Neural progenitor cell (in vitro differentiated cells): Measurements from ENCODE around the gene PCGF3. TPM values are rescaled to one million over a fixed set of nuclear protein-coding genes. Genes with fewer than 3 reads are reported as not detected.
A peak's percentile ranks its signal among the peaks of the same experiment; 100 is the strongest.

ENCODE experiments used
- DNase-seq: peaks from one replicate; pipeline ENCODE4 v3.0.0-alpha.2; 2016; ENCODE audit warnings: low spot score
- H2AFZ ChIP-seq: fragments of 200-600 bp; sonication (generic); replicated peaks from 2 replicates; pipeline ENCODE4 v1.6.1; 2016; ENCODE audit warnings: antibody characterized with exemption
- H3F3A ChIP-seq: fragments of 200-600 bp; sonication (generic); 2 replicates; pipeline ENCODE4 v1.6.1; 2016; ENCODE audit warnings: antibody characterized with exemption, low read depth
- H3K27ac ChIP-seq: fragments of 200-600 bp; sonication (generic); 2 replicates; pipeline ENCODE4 v1.5.1; 2016; ENCODE audit warnings: mild to moderate bottlenecking
- H3K27me3 ChIP-seq: fragments of 200-600 bp; sonication (generic); 2 replicates; pipeline ENCODE4 v1.6.1; 2016; ENCODE audit warnings: mild to moderate bottlenecking, moderate library complexity
- H3K36me3 ChIP-seq: fragments of 200-600 bp; sonication (generic); 2 replicates; pipeline ENCODE4 v1.5.1; 2016
- H3K4me1 ChIP-seq: fragments of 200-600 bp; sonication (generic); 2 replicates; pipeline ENCODE4 v1.6.1; 2016; ENCODE audit warnings: mixed run types
- H3K4me2 ChIP-seq: fragments of 200-600 bp; sonication (generic); 2 replicates; pipeline ENCODE4 v1.6.1; 2016
- H3K4me3 ChIP-seq: fragments of 200-600 bp; sonication (generic); 2 replicates; pipeline ENCODE4 v1.5.1; 2016
- H3K79me2 ChIP-seq: fragments of 200-600 bp; sonication (generic); 2 replicates; pipeline ENCODE4 v1.6.1; 2016; ENCODE audit warnings: low read depth
- H3K9ac ChIP-seq: fragments of 200-600 bp; sonication (generic); 2 replicates; pipeline ENCODE4 v1.6.1; 2016
- H3K9me3 ChIP-seq: fragments of 200-600 bp; sonication (generic); 2 replicates; pipeline ENCODE4 v1.5.1; 2016; ENCODE audit warnings: low read depth
- H4K20me1 ChIP-seq: fragments of 200-600 bp; sonication (generic); 2 replicates; pipeline ENCODE4 v1.6.1; 2016; ENCODE audit warnings: low read depth
- H3K27ac Mint-ChIP-seq: 3 replicates; pipeline ENCODE4 v1.8.0; 2021; ENCODE audit warnings: mixed read lengths
- H3K27me3 Mint-ChIP-seq: 2 replicates; pipeline ENCODE4 v1.8.0; 2022; ENCODE audit warnings: low read depth, mild to moderate bottlenecking, inconsistent platforms, moderate library complexity, mixed read lengths; ENCODE audit not compliant: insufficient read depth
- H3K36me3 Mint-ChIP-seq: 3 replicates; pipeline ENCODE4 v1.8.0; 2021; ENCODE audit warnings: mixed read lengths
- H3K4me1 Mint-ChIP-seq: 3 replicates; pipeline ENCODE4 v1.8.0; 2021; ENCODE audit warnings: mixed read lengths
- H3K4me3 Mint-ChIP-seq: 3 replicates; pipeline ENCODE4 v1.8.0; 2021; ENCODE audit warnings: mild to moderate bottlenecking, moderate library complexity, mixed read lengths
- H3K9me3 Mint-ChIP-seq: 3 replicates; pipeline ENCODE4 v1.8.0; 2020; ENCODE audit warnings: mixed read lengths
- EZH2 ChIP-seq: fragments of 200-600 bp; sonication (generic); IDR thresholded peaks from 2 replicates; pipeline ENCODE4 v1.6.1; 2017; ENCODE audit warnings: antibody characterized with exemption, mild to moderate bottlenecking, moderate library complexity
- EZH2phosphoT487 ChIP-seq: fragments of 200-600 bp; sonication (generic); IDR thresholded peaks from 2 replicates; pipeline ENCODE4 v1.6.1; 2017; ENCODE audit warnings: antibody characterized with exemption
- total RNA-seq: library from RNA; depleted of rRNA; stranded (reverse); fragments of >200 nt; gene quantifications from 2 replicates; pipeline ENCODE4 v1.2.3, GENCODE V29; 2015; ENCODE audit warnings: low replicate concordance
- TF ChIP-seq, protein P1 (sequence below): fragments of 200-600 bp; sonication (generic); IDR thresholded peaks from 2 replicates; pipeline ENCODE4 v1.5.1; 2017; ENCODE audit warnings: antibody characterized with exemption, mild to moderate bottlenecking

The PCGF3 gene
- total RNA-seq, 1 donor from 2014 or later, result 44.7 TPM

DNA sequence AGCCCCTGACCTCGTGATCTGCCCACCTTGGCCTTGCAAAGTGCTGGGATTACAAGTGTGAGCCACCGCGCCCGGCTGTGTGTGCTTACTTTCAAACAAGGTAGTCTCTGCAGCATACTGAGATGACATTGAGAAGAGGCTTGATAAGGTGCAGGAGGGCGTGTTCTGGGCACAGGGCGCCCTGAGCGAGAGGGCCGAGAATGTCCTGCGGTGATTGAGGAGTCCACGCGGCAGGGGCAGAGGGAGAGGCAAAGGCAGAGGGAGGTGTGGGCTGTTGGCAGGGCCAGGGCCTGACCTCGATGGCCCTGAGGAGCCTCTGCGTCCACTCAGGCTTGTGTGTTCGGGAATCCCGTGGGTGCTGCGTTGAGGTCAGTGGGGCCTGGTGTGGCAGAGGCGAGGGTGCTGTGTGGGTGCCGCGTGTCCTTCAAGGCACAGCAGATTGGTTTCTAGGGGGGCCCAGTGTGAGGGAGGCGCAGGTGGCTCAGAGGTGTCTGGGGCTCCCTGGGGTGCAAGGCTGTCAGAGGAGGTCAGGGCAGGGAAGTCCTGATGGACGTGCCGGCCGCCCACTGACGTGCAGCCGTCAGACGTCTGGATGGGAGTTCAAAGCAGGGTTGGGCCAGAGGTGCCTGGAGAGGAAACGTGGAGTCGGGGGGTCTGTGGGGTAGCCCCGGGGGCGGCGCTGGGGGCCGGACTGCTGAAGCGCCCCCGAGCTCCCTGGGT lies 12.1 kb downstream of the PCGF3 start:
- H3K36me3 ChIP-seq, result no peaks in the 10 kb centered on the region
- H3K9me3 ChIP-seq, result no peaks in the 10 kb centered on the region
- DNase-seq, result no peak
- no peak overlapping the region for H3K4me2 ChIP-seq
- H2AFZ ChIP-seq, result no peak overlapping the region
- peaks cover 83% of the 10 kb centered on the region for H4K20me1 ChIP-seq
- H3K79me2 ChIP-seq, result peaks cover 88% of the 10 kb centered on the region
- no peak overlapping the region for H3K9ac ChIP-seq
- H3K4me1 ChIP-seq, result no peaks in the 10 kb centered on the region
- no peak overlapping the region for H3K4me3 ChIP-seq
- Mint-ChIP-seq H3K4me3 (no peak overlapping the region), H3K27ac (peak overlapping the region; percentile 86), H3K36me3 (peaks cover 36% of the 10 kb centered on the region), H3K27me3 (peaks cover 2% of the 10 kb centered on the region), H3K4me1 (peaks cover 6% of the 10 kb centered on the region), H3K9me3 (peaks cover 26% of the 10 kb centered on the region)
- H3K27me3 ChIP-seq, result no peaks in the 10 kb centered on the region
- no peak overlapping the region for H3K27ac ChIP-seq
- TF ChIP-seq EZH2 (no peak), EZH2phosphoT487 (no peak)
- TF ChIP-seq, protein P1, sequence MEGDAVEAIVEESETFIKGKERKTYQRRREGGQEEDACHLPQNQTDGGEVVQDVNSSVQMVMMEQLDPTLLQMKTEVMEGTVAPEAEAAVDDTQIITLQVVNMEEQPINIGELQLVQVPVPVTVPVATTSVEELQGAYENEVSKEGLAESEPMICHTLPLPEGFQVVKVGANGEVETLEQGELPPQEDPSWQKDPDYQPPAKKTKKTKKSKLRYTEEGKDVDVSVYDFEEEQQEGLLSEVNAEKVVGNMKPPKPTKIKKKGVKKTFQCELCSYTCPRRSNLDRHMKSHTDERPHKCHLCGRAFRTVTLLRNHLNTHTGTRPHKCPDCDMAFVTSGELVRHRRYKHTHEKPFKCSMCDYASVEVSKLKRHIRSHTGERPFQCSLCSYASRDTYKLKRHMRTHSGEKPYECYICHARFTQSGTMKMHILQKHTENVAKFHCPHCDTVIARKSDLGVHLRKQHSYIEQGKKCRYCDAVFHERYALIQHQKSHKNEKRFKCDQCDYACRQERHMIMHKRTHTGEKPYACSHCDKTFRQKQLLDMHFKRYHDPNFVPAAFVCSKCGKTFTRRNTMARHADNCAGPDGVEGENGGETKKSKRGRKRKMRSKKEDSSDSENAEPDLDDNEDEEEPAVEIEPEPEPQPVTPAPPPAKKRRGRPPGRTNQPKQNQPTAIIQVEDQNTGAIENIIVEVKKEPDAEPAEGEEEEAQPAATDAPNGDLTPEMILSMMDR, result no peak
- no peaks in the 10 kb centered on the region for H3F3A ChIP-seq

DNA sequence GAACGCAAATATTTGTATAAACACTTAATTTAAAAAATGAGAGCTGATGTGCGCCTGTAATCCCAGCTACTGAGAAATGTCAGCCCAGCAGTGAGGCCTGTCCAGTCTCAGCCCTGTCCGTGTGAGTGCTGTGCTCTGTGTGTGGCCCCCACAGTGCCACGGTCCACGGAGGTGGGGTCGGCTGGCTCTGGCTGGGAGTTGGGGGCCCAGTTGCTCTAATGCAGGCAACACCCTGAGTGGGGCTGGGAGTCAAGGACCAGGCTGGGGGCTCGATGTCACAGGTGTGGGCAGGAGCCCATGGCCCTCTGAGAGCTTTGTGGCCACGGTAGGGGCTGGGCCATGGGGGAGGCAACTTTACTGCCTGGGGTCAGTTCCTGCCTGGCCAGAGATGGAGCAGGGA lies 12.8 kb downstream of the PCGF3 start:
- no peak for DNase-seq
- Histone ChIP-seq H3K27ac (no peak overlapping the region), H3K4me1 (no peaks in the 10 kb centered on the region), H3K9ac (no peak overlapping the region), H4K20me1 (peaks cover 81% of the 10 kb centered on the region), H3K36me3 (no peaks in the 10 kb centered on the region), H3K9me3 (no peaks in the 10 kb centered on the region), H3K27me3 (no peaks in the 10 kb centered on the region), H3K79me2 (peaks cover 88% of the 10 kb centered on the region), H3K4me3 (no peak overlapping the region), H2AFZ (no peak overlapping the region), H3F3A (no peaks in the 10 kb centered on the region), H3K4me2 (no peak overlapping the region)
- TF ChIP-seq EZH2 (no peak), EZH2phosphoT487 (no peak)
- TF ChIP-seq, protein P1, result no peak
- H3K4me3 Mint-ChIP-seq, result no peak overlapping the region
- H3K27ac Mint-ChIP-seq, result no peak overlapping the region
- H3K4me1 Mint-ChIP-seq, result peaks cover 6% of the 10 kb centered on the region
- H3K36me3 Mint-ChIP-seq, result peaks cover 43% of the 10 kb centered on the region
- peaks cover 2% of the 10 kb centered on the region for H3K27me3 Mint-ChIP-seq
- peaks cover 26% of the 10 kb centered on the region for H3K9me3 Mint-ChIP-seq

DNA sequence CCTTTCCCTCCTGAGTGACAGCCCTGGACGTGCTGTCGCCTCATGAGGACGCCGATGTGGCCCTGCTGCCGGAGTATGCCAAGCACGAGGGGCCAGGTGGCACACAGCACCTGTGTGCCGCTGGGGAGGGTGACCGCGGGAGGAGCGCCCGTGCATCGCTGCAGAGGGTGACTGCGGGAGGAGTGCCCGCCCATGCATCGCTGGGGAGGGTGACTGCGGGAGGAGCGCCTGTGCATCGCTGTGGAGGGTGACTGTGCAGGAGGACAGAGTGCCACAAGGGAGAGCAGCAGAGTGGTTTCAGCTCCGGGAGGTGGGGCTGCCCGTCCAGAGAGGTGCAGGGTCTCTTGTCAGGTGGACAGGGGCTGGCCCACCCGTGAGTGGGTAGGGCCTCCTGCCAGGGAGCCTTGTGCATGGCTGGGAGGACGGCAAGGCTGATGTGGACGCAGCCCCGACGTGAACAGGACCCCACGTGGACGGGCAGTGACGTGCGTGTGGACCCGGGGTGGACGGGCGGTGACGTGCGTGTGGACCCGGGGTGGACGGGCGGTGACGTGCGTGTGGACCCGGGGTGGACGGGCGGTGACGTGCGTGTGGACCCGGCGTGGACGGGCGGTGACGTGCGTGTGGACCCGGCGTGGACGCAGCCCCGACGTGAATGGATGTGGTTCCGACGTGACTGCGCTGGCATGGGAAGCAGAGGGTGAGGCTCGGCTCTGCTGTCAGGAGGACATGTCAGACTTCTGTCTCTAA lies 14.7 kb downstream of the PCGF3 start:
- H2AFZ ChIP-seq, result no peak overlapping the region
- H3K4me3 Mint-ChIP-seq, result no peak overlapping the region
- H3K4me1 Mint-ChIP-seq, result peaks cover 10% of the 10 kb centered on the region
- peaks cover 47% of the 10 kb centered on the region for H3K36me3 Mint-ChIP-seq
- no peaks in the 10 kb centered on the region for H3K9me3 ChIP-seq
- H3K27ac ChIP-seq, result no peak overlapping the region
- H3F3A ChIP-seq, result no peaks in the 10 kb centered on the region
- DNase-seq, result no peak
- no peak overlapping the region for H3K9ac ChIP-seq
- H3K4me2 ChIP-seq, result no peak overlapping the region
- no peak overlapping the region for H3K27ac Mint-ChIP-seq
- TF ChIP-seq, protein P1, result no peak
- TF ChIP-seq EZH2 (no peak), EZH2phosphoT487 (no peak)
- peaks cover 26% of the 10 kb centered on the region for H3K9me3 Mint-ChIP-seq
- peaks cover 2% of the 10 kb centered on the region for H3K27me3 Mint-ChIP-seq
- no peaks in the 10 kb centered on the region for H3K27me3 ChIP-seq
- H3K4me1 ChIP-seq, result no peaks in the 10 kb centered on the region
- H3K79me2 ChIP-seq, result peaks cover 88% of the 10 kb centered on the region
- no peaks in the 10 kb centered on the region for H3K36me3 ChIP-seq
- H4K20me1 ChIP-seq, result peaks cover 81% of the 10 kb centered on the region
- H3K4me3 ChIP-seq, result no peak overlapping the region
